Transverse colon (tissue), 4 donors: ENCODE data around the gene RASA4. TPM values are rescaled to one million over a fixed set of nuclear protein-coding genes. Genes with fewer than 3 reads are reported as not detected.
"Not testable (repeated sequence)": the region's sequence is repeated elsewhere in the genome, so short reads cannot be mapped to it uniquely, and the experiment has no call there.

Source experiments
- DNase-seq: peaks from one replicate; pipeline ENCODE4 v3.0.0-alpha.2; 2019
- H3K27ac ChIP-seq, 4 donors: fragments of 200-600 bp; sonication (generic); 2 replicates each; pipeline ENCODE4 v1.5.1; 2016 to 2018; ENCODE audit warnings: inconsistent platforms in 4 of 4
- H3K27me3 ChIP-seq: fragments of 200-600 bp; sonication (generic); 2 replicates; pipeline ENCODE4 v1.5.1; 2017; ENCODE audit warnings: inconsistent platforms
- H3K36me3 ChIP-seq, 4 donors: fragments of 200-600 bp; sonication (generic); 2 replicates each; pipeline ENCODE4 v1.5.1; 2017 to 2019; ENCODE audit warnings: inconsistent platforms in 4 of 4
- H3K4me1 ChIP-seq, 4 donors: fragments of 200-600 bp; sonication (generic); 2 replicates each; pipeline ENCODE4 v1.5.1; 2017 to 2020; ENCODE audit warnings: inconsistent platforms in 4 of 4
- H3K4me3 ChIP-seq, 4 donors: fragments of 200-600 bp; sonication (generic); 1 replicate in 1 of 4; 2 replicates in 3 of 4; pipeline versions ENCODE4 v1.5.1 to v1.6.1; 2017 to 2019; ENCODE audit warnings: inconsistent platforms in 4 of 4
- H3K9me3 ChIP-seq, 2 donors: fragments of 200-600 bp; sonication (generic); 2 replicates each; pipeline ENCODE4 v1.5.1; 2017 to 2019; ENCODE audit warnings: inconsistent platforms in 2 of 2
- WGBS, 2 donors: methylation state at CpG; one replicate each; pipeline ENCODE4 v1.1.5; 2018; ENCODE audit warnings: low coverage in 1 of 2; 5-methylcytosine and 5-hydroxymethylcytosine counted together
- in situ Hi-C, 4 donors: fragments of 200-750 bp; cut with MboI; loops; one replicate each; pipeline versions ENCODE4 v1.15.0 to v1.15.1; 2017; ENCODE audit warnings: low sequenced_read_pairs in 3 of 4, low pct_ligation_motif_present in 1 of 4, low pct_unique_long_range_greater_than_20kb in 1 of 4
- intact Hi-C: fragments of 100-400 bp; cut with DNase I; formaldehyde crosslinking; loops from one replicate; pipeline ENCODE4 v1.15.1; 2023; ENCODE audit warnings: low total_unique reads
- total RNA-seq, 4 donors: library from RNA; depleted of rRNA; stranded (reverse); fragments of >200 nt; gene quantifications; one replicate each; pipeline ENCODE4 v1.1.0, GENCODE V29; 2016

The RASA4 gene
- total RNA-seq, 4 donors from 2014 or later, result 10.9 to 97.3 (median 30.7) TPM

- DNase-seq, H3K9me3 ChIP-seq, H3K27me3 ChIP-seq, in situ Hi-C loops, H3K27ac ChIP-seq, H3K4me1 ChIP-seq, H3K36me3 ChIP-seq, intact Hi-C loops, H3K4me3 ChIP-seq: not testable (repeated sequence)
- no CpG with 5 or more reads among the region's 8 CpGs for WGBS, 2 donors
Measured at GRCh38 chr7:102627271-102627904, 10.8 kb upstream of the RASA4 start.

GRCh38 chr7:102618122-102618521 lies 1.6 kb upstream of the RASA4 start:
- H3K36me3 ChIP-seq, H3K4me3 ChIP-seq, in situ Hi-C loops, intact Hi-C loops, H3K9me3 ChIP-seq, H3K27ac ChIP-seq, H3K4me1 ChIP-seq, H3K27me3 ChIP-seq, DNase-seq: not testable (repeated sequence)
- WGBS, 2 donors, result 76% methylated on average over 4 of the region's 8 CpGs; no CpG with 5 or more reads in 1 of the 2 donors

GRCh38 chr7:102615930-102616329 lies 626 bp downstream of the RASA4 start:
- H3K36me3 ChIP-seq, H3K4me3 ChIP-seq, H3K27me3 ChIP-seq, H3K4me1 ChIP-seq, H3K27ac ChIP-seq, DNase-seq, intact Hi-C loops, in situ Hi-C loops, H3K9me3 ChIP-seq: not testable (repeated sequence)
- no CpG with 5 or more reads among the region's 10 CpGs for WGBS, 2 donors

GRCh38 chr7:102614873-102615272 lies 1.7 kb downstream of the RASA4 start:
- H3K27ac ChIP-seq, H3K4me1 ChIP-seq, H3K9me3 ChIP-seq, in situ Hi-C loops, DNase-seq, intact Hi-C loops, H3K4me3 ChIP-seq, H3K27me3 ChIP-seq, H3K36me3 ChIP-seq: not testable (repeated sequence)
- no CpG with 5 or more reads among the region's 3 CpGs for WGBS, 2 donors

GRCh38 chr7:102614346-102614697 lies 2.2 kb downstream of the RASA4 start:
- H3K4me1 ChIP-seq, H3K4me3 ChIP-seq, intact Hi-C loops, H3K27ac ChIP-seq, H3K9me3 ChIP-seq, H3K36me3 ChIP-seq, in situ Hi-C loops, H3K27me3 ChIP-seq, DNase-seq: not testable (repeated sequence)
- no CpG with 5 or more reads among the region's 4 CpGs for WGBS, 2 donors

DNA sequence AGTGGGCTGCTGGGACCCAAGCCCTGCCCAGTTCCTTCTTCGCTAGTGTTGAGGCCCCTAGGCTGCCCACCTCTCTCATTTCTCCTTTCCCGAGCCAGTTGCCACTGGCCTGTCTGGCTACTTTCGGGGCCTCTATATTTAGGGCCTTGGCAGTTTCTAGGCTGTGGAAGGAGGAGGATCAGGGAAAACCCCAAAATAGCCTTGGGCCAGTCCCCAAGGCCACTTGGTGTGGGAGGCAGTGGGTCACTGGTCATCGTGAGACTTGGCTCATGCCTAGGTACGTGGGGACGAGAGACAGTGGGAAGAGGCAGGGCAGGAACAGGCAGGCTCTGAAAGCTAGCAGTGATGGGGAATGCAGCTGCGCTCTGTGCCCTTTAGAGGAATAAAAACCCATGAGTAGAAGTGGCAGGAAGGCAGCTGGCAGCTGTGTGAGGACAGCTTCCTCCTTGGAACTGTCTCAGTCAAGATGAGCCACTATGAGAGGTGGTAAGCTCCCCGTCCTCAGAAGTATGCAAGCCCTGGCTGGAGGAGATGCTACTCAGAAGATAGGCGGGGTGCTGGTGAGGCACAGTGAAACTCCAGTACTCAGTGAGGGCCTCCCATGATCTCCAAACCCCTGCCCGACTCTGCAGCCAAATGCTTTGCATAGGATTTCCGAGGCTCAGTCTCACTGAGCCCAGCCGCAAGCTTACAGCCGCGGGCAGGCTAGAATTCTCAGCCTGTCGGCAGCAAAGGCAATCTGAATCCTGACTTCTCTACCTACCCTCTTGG lies 2.8 kb downstream of the RASA4 start:
- H3K36me3 ChIP-seq, H3K4me1 ChIP-seq, H3K27me3 ChIP-seq, H3K4me3 ChIP-seq, intact Hi-C loops, H3K9me3 ChIP-seq, in situ Hi-C loops: not testable (repeated sequence)
- 70% methylated on average over 2 of the region's 15 CpGs; no CpG with 5 or more reads in 1 of the 2 donors for WGBS, 2 donors
- peak; percentile 12 for DNase-seq
- H3K27ac ChIP-seq, result peak overlapping the region in 2 of 4 donors; percentile 25 to 45

DNA sequence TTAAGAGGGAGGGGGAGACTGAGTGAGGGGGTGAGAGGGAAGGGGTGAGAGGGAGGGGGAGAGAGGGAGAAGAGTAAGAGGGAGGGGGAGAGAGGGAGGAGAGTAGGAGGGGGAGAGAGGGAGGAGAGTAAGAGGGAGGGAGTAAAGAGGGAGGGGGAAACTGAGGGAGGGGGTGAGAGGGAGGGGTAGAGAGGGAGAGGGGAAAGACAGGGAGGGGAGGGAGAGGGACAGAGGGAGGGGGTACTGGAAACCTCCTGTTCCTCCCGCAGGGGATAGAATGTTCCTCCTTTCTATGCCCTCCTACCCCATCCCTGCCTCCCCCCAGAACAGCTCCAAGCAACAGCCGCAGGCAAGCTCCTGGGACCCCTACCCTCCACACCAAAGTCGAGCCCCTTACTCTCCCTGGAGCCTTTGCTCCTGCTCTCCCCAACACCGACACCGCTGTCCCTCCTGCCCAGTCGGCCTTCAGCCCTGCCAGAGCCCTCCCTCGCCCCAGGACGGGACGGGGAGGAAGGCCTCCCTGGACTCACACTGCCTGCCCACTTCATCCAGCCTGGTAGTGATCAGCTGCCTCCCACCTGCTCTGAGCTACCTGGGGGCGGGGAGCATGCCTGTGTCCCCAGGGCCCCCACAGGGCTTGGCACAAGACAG lies 4.8 kb downstream of the RASA4 start:
- WGBS, 2 donors, result 53% methylated on average over 5 of the region's 10 CpGs; no CpG with 5 or more reads in 1 of the 2 donors
- DNase-seq, H3K4me3 ChIP-seq: not testable (repeated sequence)

DNA sequence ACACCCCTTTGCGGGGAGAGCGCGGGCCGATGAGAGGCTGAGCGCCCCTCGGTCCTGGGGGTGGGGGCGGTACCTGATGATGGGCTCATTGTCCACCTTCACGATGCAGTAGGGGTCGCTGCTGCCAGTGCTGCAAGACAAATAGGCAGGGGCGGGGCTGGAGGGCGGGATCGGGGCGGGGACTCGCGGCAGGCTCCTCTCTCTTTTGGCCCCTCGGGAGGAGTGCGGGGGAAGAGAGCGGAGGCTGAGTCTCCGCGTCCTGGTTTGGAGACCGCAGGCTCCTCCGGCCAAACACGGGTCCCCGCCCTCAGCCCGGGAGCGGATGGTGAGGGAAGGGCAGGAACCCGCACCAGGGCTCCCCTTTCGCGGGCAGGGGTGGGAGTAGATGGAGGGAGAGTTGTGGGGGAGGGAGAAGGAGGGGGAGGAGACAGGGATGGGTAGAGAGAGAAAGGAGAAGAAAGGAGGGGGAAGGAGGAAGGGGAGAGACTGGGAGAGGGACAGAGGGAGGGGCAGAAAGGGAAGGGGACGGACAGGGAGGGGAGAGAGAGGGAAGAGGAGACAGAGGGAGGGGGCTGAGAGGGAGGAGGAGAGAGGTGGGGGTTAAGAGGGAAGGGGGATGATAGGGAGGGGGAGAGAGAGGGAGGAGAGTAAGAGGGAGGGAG lies 5.4 kb downstream of the RASA4 start:
- H3K36me3 ChIP-seq, DNase-seq, H3K9me3 ChIP-seq, H3K4me3 ChIP-seq, in situ Hi-C loops, H3K27me3 ChIP-seq, H3K4me1 ChIP-seq, H3K27ac ChIP-seq, intact Hi-C loops: not testable (repeated sequence)
- WGBS, 2 donors, result no CpG with 5 or more reads among the region's 30 CpGs

More for the DNA sequence above, 4.8 kb downstream of the RASA4 start:
- peak overlapping the region in 3 of 4 donors; percentile 21 to 40 (median 25) for H3K27ac ChIP-seq
- H3K4me1 ChIP-seq, in situ Hi-C loops, intact Hi-C loops, H3K9me3 ChIP-seq, H3K27me3 ChIP-seq, H3K36me3 ChIP-seq: not testable (repeated sequence)

- H3K27ac ChIP-seq, in situ Hi-C loops, H3K4me1 ChIP-seq, H3K27me3 ChIP-seq, H3K4me3 ChIP-seq, DNase-seq, H3K9me3 ChIP-seq, H3K36me3 ChIP-seq, intact Hi-C loops: not testable (repeated sequence)
- 49% methylated on average over 3 of the region's 7 CpGs; no CpG with 5 or more reads in 1 of the 2 donors for WGBS, 2 donors
Measured at GRCh38 chr7:102610441-102610840, 6.1 kb downstream of the RASA4 start.

DNA sequence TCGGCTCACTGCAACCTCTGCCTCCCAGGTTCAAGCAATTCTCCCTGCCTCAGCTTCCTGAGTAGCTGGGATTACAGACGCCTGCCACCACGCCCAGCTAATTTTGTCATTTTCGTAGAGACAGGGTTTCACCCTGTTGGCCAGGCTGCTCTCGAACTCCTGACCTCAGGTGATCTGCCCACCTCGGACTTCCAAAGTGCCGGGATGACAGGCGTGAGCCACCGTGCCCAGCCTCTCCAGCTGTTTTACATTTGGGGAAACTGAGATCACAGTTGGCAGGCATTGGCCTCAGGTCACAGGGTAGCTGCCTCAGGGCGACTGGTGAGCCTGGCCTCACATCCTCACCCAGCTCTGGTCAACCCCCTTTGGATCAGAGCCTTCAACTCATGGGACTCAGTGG lies 6.8 kb downstream of the RASA4 start:
- H3K9me3 ChIP-seq, in situ Hi-C loops, H3K4me3 ChIP-seq, H3K27me3 ChIP-seq, H3K27ac ChIP-seq, H3K4me1 ChIP-seq, DNase-seq, H3K36me3 ChIP-seq, intact Hi-C loops: not testable (repeated sequence)
- WGBS, 2 donors, result no CpG with 5 or more reads among the region's 10 CpGs
